NCI-H524 treated with DMSO at 0.1 percent for 48 hours (cell line): ENCODE results near the gene ZNF780B.
A peak's percentile ranks its signal among the peaks of the same experiment; 100 is the strongest.
"Not testable (repeated sequence)": the region's sequence is repeated elsewhere in the genome, so short reads cannot be mapped to it uniquely, and the experiment has no call there.

Experiments used
- DNase-seq: peaks from one replicate; lab custom pipeline; 2025; lab: John Stamatoyannopoulos, UW

ZNF780B gene

GRCh38 chr19:40038047-40038446 lies 18.0 kb downstream of the ZNF780B start:
- not testable (repeated sequence) for DNase-seq

- DNase-seq, result no peak
Observed at GRCh38 chr19:40035996-40036395, 20.0 kb downstream of the ZNF780B start.

GRCh38 chr19:40033989-40034560 lies 22.0 kb downstream of the ZNF780B start:
- no peak for DNase-seq

GRCh38 chr19:40026597-40026970 lies 29.4 kb downstream of the ZNF780B start:
- no peak for DNase-seq

GRCh38 chr19:40025938-40026596 lies 30.0 kb downstream of the ZNF780B start:
- DNase-seq, result no peak

- no peak for DNase-seq
Observed at GRCh38 chr19:40023969-40024368, 32.1 kb downstream of the ZNF780B start.

- DNase-seq, result no peak
Observed at GRCh38 chr19:40013991-40014390, 42.0 kb downstream of the ZNF780B start.

GRCh38 chr19:40009674-40010073 lies 46.4 kb downstream of the ZNF780B start:
- no peak for DNase-seq

GRCh38 chr19:40006273-40006691 lies 49.7 kb downstream of the ZNF780B start:
- no peak for DNase-seq

- DNase-seq, result no peak
Observed at GRCh38 chr19:40005691-40006272, 50.2 kb downstream of the ZNF780B start.

- no peak for DNase-seq
Observed at GRCh38 chr19:39998501-39998900, 57.5 kb downstream of the ZNF780B start.

GRCh38 chr19:39997638-39998216 lies 58.3 kb downstream of the ZNF780B start:
- DNase-seq, result no peak

GRCh38 chr19:39996811-39997637 lies 59.0 kb downstream of the ZNF780B start, which contains the start of gene ZNF546:
Gene ZNF546 (plus strand): TSS chr19:39997060. CDS start chr19:39998327, 1,267 bp downstream.
- DNase-seq, result peak; percentile 69

- peak; percentile 9 for DNase-seq
Observed at GRCh38 chr19:39996218-39996810, 59.7 kb downstream of the ZNF780B start.

- no peak for DNase-seq
Observed at GRCh38 chr19:39995794-39996193, 60.2 kb downstream of the ZNF780B start.

GRCh38 chr19:39994361-39994760 lies 61.7 kb downstream of the ZNF780B start:
- no peak for DNase-seq

- no peak for DNase-seq
Observed at GRCh38 chr19:39993605-39994004, 62.4 kb downstream of the ZNF780B start.

- DNase-seq, result no peak
Observed at GRCh38 chr19:39987596-39987995, 68.4 kb downstream of the ZNF780B start.

- no peak for DNase-seq
Observed at GRCh38 chr19:39987167-39987566, 68.9 kb downstream of the ZNF780B start.

GRCh38 chr19:39986643-39987042 lies 69.4 kb downstream of the ZNF780B start:
- no peak for DNase-seq

GRCh38 chr19:39983695-39984300 lies 72.2 kb downstream of the ZNF780B start:
- no peak for DNase-seq
